Heart right ventricle (tissue), 16 donors: ENCODE results near the gene CASQ1. TPM values are rescaled to one million over a fixed set of nuclear protein-coding genes. Genes with fewer than 3 reads are reported as not detected.

Experiments
- ATAC-seq, 8 donors: fragments of 200-7000 bp; cut with Tn5 transposase; one replicate each; pipeline ENCODE4 v1.9.1; 2020; ENCODE audit warnings: mild to moderate bottlenecking in 8 of 8, moderate library complexity in 8 of 8, moderate number of reproducible peaks in 1 of 8
- DNase-seq, 2 donors: peaks; one replicate each; pipeline ENCODE4 v3.0.0-alpha.2; 2020
- H3K27ac ChIP-seq, 10 donors: fragments of 200-600 bp; sonication (generic) in 2 of 10; one replicate each; pipeline versions ENCODE4 v1.5.0 to v1.8.0; 2020 to 2022; ENCODE audit warnings: mild to moderate bottlenecking in 3 of 10
- H3K27me3 ChIP-seq, 7 donors: fragments of 200-600 bp; one replicate each; pipeline ENCODE4 v1.8.0; 2021 to 2022; ENCODE audit warnings: mild to moderate bottlenecking in 2 of 7
- H3K36me3 ChIP-seq, 9 donors: fragments of 200-600 bp; sonication (generic) in 1 of 9; one replicate each; pipeline versions ENCODE4 v1.5.0 to v1.8.0; 2020 to 2022; ENCODE audit warnings: mild to moderate bottlenecking in 2 of 9
- H3K4me1 ChIP-seq, 9 donors: fragments of 200-600 bp; sonication (generic) in 1 of 9; one replicate each; pipeline versions ENCODE4 v1.5.0 to v1.8.0; 2020 to 2022; ENCODE audit warnings: mild to moderate bottlenecking in 4 of 9
- H3K4me3 ChIP-seq, 10 donors: fragments of 200-600 bp; sonication (generic) in 2 of 10; one replicate each; pipeline versions ENCODE4 v1.5.0 to v1.8.0; 2020 to 2022; ENCODE audit warnings: mild to moderate bottlenecking in 7 of 10, moderate library complexity in 2 of 10
- H3K9me3 ChIP-seq, 11 donors: fragments of 200-600 bp in 10 of 11; sonication (generic) in 2 of 11; one replicate each; pipeline versions ENCODE4 v1.5.0 to v1.8.0; 2013 to 2022; ENCODE audit warnings: mild to moderate bottlenecking in 2 of 11, control low read depth in 1 of 11, moderate library complexity in 1 of 11
- CTCF ChIP-seq, 9 donors: fragments of 200-600 bp; sonication (generic) in 2 of 9; IDR thresholded peaks; one replicate each; pipeline versions ENCODE4 v1.5.0 to v1.8.0; 2021 to 2022; ENCODE audit warnings: antibody characterized with exemption in 9 of 9, mild to moderate bottlenecking in 5 of 9, moderate library complexity in 1 of 9
- WGBS, 2 donors: extraction: QIAGEN DNeasy Blood & Tissue Kit; methylation state at CpG; one replicate each; pipeline ENCODE4 v1.1.7; 2013; ENCODE audit warnings: inconsistent platforms in 1 of 2; 5-methylcytosine and 5-hydroxymethylcytosine counted together
- intact Hi-C, 10 donors: fragments of 100-400 bp; cut with DNase I; formaldehyde crosslinking; loops; one replicate each; pipeline versions ENCODE4 v1.11.1 to v1.14.2; 2022
- polyA plus RNA-seq, 2 donors: library from polyadenylated mRNA; stranded (reverse); fragments of 200-250 nt; gene quantifications; one replicate each; pipeline ENCODE4 v1.2.3, GENCODE V29; 2013
- total RNA-seq, 10 donors: library from RNA; stranded (reverse); fragmentation: NEBNext Ultra II Directional in 3 of 10; extraction: Animal tissue kit (Norgen Biotek cat#: 25700) in 3 of 10; gene quantifications; one replicate each; pipeline versions ENCODE4 v1.2.1 to v1.2.4, GENCODE V29; 2021 to 2023
- donor health status: Arrhythmogenic right ventricular cardiomyopathy.
- donor health status: ischemic (EF 13 %, LVEDD 7.1; RV severe dilation, severe dysfunction).
- donor health status: healthy with polysubstance abuse.
- donor health status: DM: no; HTN: yes; CAD: no.
- donor health status: DM: no; HTN: no; CAD: no.
- donor health status: ischemic (EF 25% LVEDD 6.9; RV normal size, moderate dysfunction).
- donor health status: ischemic (EF 25% LVEDD 5.7; RV mildly dilated, moderate dysfunction).
- donor health status: healthy.
- donor health status: DM: yes; HTN: yes; CAD: no.
- donor health status: Ischemic cardiomyopathy.
- donor health status: ischemic (EF 35%, LVEDD 5.7; RV mildly dilated, moderate dysfunction).
- donor health status: nonischemic (EF 11% LVEDD 7.7; RV severe dilation, severe dysfunction).
- donor health status: DM: yes; HTN: yes; CAD: no.
- donor health status: PGD.
- donor health status: ischemic (EF 29% LVEDD 5.4; RV normal size, mild dysfunction).
- donor health status: nonischemic (EF 23%, LVEDD 6.1; RV moderate dilation, normal function).

CASQ1 gene
- total and polyA plus RNA-seq, 12 donors: 17.5 to 68.9 (median 41.6) TPM

- Histone ChIP-seq H3K36me3 (peaks cover 3 to 100% (median 95%) of the 10 kb centered on the region in 9 donors), H3K9me3 (no peaks in the 10 kb centered on the region), H3K27ac (no peak overlapping the region), H3K4me1 (peaks cover 0 to 16% (median 0%) of the 10 kb centered on the region in 9 donors), H3K4me3 (no peak overlapping the region), H3K27me3 (no peaks in the 10 kb centered on the region)
- 93 to 96% methylated on average over 1 of the region's 1 CpG for WGBS, 2 donors
- intact Hi-C loops: no loop called here
- no peak for ATAC-seq
- no peak for DNase-seq
- TF ChIP-seq CTCF (IDR thresholded peaks at IDR 0.05): no peak
Measured at GRCh38 chr1:160227561-160227960, 37.2 kb downstream of the CASQ1 start.

GRCh38 chr1:160228431-160228830 is 38.1 kb downstream of the CASQ1 start:
- intact Hi-C loops: no loop called here
- no peak for TF ChIP-seq CTCF (IDR thresholded peaks at IDR 0.05)
- peaks cover 0 to 16% (median 0%) of the 10 kb centered on the region in 9 donors for H3K4me1 ChIP-seq
- no peak overlapping the region for H3K27ac ChIP-seq
- H3K9me3 ChIP-seq: no peaks in the 10 kb centered on the region
- H3K36me3 ChIP-seq: peaks cover 3 to 100% (median 95%) of the 10 kb centered on the region in 9 donors
- DNase-seq (no peak), ATAC-seq (no peak)
- H3K27me3 ChIP-seq: no peaks in the 10 kb centered on the region
- no peak overlapping the region for H3K4me3 ChIP-seq

GRCh38 chr1:160232911-160233310 is 42.5 kb downstream of the CASQ1 start:
- Histone ChIP-seq H3K4me1 (peaks cover 0 to 6% (median 0%) of the 10 kb centered on the region in 9 donors), H3K4me3 (no peak overlapping the region), H3K36me3 (peaks cover 0 to 100% (median 87%) of the 10 kb centered on the region in 9 donors), H3K27ac (no peak overlapping the region), H3K27me3 (no peaks in the 10 kb centered on the region), H3K9me3 (no peaks in the 10 kb centered on the region)
- DNase-seq (no peak), ATAC-seq (no peak)
- TF ChIP-seq CTCF (IDR thresholded peaks at IDR 0.05): no peak
- intact Hi-C loops: no loop called here

- intact Hi-C loops: loop anchor here in 1 of 10 donors (5.0 kb wide), 1 partner anchor 65 kb away; no protein-coding TSS in a partner anchor
- no peaks in the 10 kb centered on the region for H3K27me3 ChIP-seq
- no peaks in the 10 kb centered on the region for H3K9me3 ChIP-seq
- H3K4me3 ChIP-seq: no peak overlapping the region
- no peak overlapping the region for H3K27ac ChIP-seq
- DNase-seq (no peak), ATAC-seq (no peak)
- no peak for TF ChIP-seq CTCF (IDR thresholded peaks at IDR 0.05)
- WGBS, 2 donors: 88 to 89% methylated on average over 5 of the region's 5 CpGs
- peaks cover 0 to 18% (median 0%) of the 10 kb centered on the region in 9 donors for H3K4me1 ChIP-seq
- peaks cover 0 to 100% (median 66%) of the 10 kb centered on the region in 9 donors for H3K36me3 ChIP-seq
Measured at GRCh38 chr1:160236806-160237205, 46.4 kb downstream of the CASQ1 start.
